ENCODE measurements around the gene GPX3. TPM values are rescaled to one million over a fixed set of nuclear protein-coding genes. Genes with fewer than 3 reads are reported as not detected.

Gene GPX3
- total RNA-seq, 1 donor from 2014 or later, result 10.9 TPM

DNA sequence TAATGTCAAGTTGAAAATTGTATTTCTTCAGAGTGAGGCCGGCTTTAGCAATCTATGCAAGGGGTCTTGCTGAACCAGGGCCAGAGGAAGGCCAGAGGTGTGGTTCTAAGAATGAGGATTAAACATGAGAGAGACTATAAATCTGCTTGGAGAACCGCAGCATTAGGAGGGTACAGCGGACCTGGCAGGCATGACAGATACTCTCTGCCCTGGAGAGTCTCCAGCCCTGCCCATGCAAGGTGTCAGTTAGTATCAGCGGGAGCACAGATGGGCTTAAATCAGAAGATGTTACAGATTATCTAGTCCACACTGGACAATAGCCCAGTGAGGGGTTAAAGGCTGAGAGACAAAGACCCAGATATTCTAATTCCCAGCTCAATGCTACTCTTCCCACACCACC, 11.5 kb upstream of the GPX3 start:
- H3K4me3 ChIP-seq (ENCODE audit: low read depth, low read length), result no peak overlapping the region
- TF ChIP-seq, protein P1, sequence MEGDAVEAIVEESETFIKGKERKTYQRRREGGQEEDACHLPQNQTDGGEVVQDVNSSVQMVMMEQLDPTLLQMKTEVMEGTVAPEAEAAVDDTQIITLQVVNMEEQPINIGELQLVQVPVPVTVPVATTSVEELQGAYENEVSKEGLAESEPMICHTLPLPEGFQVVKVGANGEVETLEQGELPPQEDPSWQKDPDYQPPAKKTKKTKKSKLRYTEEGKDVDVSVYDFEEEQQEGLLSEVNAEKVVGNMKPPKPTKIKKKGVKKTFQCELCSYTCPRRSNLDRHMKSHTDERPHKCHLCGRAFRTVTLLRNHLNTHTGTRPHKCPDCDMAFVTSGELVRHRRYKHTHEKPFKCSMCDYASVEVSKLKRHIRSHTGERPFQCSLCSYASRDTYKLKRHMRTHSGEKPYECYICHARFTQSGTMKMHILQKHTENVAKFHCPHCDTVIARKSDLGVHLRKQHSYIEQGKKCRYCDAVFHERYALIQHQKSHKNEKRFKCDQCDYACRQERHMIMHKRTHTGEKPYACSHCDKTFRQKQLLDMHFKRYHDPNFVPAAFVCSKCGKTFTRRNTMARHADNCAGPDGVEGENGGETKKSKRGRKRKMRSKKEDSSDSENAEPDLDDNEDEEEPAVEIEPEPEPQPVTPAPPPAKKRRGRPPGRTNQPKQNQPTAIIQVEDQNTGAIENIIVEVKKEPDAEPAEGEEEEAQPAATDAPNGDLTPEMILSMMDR (conservative IDR thresholded peaks at IDR 0.05; ENCODE audit: low read depth, low read length), result no peak
- DNase-seq (ENCODE audit: low read depth), result no peak

DNA sequence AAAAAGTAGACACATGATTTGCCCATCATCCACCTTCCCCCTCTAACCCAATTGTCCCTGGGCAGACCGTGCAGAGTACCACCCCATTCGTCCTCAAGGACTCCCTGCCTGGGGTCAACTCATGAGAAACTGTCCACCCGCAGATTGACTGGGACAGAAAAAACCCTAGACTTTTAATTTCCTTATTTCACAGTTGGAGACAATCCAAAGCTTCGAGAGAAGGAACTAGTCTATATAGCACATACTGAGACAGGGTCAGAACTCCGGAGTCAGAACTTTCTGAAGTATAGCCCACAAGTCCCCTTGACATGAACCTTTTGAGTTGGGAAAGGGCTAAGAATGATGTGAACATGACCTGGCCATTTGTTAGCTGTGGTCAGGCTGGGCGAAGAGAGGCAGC, 7.5 kb upstream of the GPX3 start:
- TF ChIP-seq, protein P1 (conservative IDR thresholded peaks at IDR 0.05; ENCODE audit: low read depth, low read length), result no peak
- DNase-seq (ENCODE audit: low read depth), result no peak
- H3K4me3 ChIP-seq (ENCODE audit: low read depth, low read length), result no peak overlapping the region

DNA sequence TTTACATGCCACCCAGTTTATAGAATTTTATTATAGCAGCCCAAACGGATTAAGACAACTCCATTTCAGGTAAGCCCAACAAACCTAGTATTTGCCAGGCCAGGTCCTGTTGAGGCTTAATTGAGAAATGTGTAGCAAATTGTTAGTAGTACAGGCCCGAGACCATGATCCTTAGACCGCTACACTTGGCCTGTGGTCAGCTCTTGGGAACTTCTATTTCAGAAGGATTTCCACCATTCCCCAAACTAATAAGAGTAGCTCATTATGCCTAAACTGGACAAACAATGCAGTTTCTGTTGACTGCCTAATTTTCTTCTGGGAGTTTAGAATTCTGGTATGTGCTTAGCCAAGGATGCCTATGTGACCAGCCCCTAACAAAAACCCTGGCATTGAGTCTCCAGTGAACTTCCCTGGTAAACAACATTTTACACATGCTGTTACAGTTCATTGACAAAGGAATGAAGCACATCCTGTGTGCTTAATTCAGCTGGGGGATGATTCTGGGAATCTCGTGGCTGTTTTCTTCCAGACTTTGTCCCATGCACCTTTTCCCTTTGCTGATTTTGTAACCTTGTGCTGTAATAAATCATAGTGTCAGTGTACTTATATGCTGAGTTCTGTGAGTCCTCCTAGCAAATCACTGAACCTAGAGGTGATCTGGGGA, 5.6 kb upstream of the GPX3 start:
- peak; percentile 97 for DNase-seq (ENCODE audit: low read depth)
- H3K4me3 ChIP-seq (ENCODE audit: low read depth, low read length), result no peak overlapping the region
- TF ChIP-seq, protein P1 (conservative IDR thresholded peaks at IDR 0.05; ENCODE audit: low read depth, low read length), result no peak

DNA sequence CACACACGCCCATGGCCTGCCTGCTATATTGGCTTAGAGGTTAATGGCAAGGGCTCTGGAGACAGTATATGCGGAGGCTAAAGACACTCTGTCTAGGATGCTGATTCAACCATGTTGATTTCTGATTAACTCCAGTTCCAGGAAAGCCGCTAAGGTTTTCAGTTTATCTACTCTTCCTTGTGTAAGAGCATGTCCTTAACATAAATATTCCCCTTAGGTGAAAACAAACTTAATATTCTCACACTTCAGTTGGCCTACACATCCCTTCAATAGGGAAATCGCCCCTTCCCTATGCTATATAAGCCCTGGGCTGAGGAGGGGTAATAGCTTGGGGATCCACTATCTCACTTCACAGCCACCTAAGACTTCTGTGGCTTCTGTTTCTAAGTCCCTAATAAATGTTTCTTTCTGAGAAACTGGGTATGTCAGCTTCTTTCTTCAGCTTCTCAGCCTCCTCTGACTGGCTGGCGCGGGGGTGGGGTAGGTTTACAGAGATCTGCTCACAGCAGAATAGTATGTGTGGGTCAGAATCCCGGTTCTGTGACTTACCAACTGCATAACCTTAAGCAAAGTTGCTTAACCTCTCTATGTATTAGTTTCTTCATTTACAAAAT, 4.3 kb upstream of the GPX3 start:
- DNase-seq (ENCODE audit: low read depth), result no peak
- TF ChIP-seq, protein P1 (conservative IDR thresholded peaks at IDR 0.05; ENCODE audit: low read depth, low read length), result no peak
- no peak overlapping the region for H3K4me3 ChIP-seq (ENCODE audit: low read depth, low read length)

DNA sequence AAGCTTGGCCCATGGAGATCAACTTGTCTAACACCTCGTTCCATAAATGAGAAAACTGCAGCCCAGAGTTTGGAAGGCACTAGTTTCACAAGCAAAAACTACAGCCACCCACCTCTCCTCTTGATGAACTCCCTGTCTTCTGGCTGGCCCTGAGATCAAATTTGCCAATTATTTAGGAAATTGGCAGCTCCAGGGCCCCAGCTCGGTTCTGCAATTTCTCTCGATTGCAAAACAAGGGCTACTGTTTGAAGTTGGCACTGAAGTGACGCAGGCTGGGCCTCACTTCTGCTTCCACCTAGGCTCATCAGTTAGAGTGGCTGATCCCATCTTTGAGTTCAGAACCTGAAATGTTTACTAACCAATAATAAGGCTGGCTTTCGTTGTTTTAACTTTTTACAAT, 3.7 kb upstream of the GPX3 start:
- H3K4me3 ChIP-seq (ENCODE audit: low read depth, low read length), result no peak overlapping the region
- DNase-seq (ENCODE audit: low read depth), result no peak
- TF ChIP-seq, protein P1 (conservative IDR thresholded peaks at IDR 0.05; ENCODE audit: low read depth, low read length), result no peak

DNA sequence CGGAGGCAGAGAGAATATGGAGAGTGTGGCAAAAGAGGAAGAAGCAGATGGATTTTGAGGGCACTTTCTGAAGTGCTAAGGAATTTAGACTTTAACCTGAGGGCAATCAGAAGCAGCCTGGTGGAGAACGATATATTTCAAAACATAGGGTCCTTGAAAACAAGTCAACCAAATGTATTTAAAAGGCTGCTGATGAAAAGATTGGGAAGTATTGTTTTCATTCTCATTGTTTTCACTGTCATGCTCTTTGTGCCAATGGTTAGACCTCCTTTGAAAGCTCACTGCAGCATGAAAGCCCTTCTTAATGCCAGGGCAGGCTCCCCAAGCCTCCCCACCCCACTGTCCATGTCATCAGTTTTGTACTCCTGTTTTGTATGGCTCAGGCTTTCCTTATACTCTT, 2.5 kb upstream of the GPX3 start:
- TF ChIP-seq, protein P1 (conservative IDR thresholded peaks at IDR 0.05; ENCODE audit: low read depth, low read length), result no peak
- DNase-seq (ENCODE audit: low read depth), result no peak
- H3K4me3 ChIP-seq (ENCODE audit: low read depth, low read length), result no peak overlapping the region

DNA sequence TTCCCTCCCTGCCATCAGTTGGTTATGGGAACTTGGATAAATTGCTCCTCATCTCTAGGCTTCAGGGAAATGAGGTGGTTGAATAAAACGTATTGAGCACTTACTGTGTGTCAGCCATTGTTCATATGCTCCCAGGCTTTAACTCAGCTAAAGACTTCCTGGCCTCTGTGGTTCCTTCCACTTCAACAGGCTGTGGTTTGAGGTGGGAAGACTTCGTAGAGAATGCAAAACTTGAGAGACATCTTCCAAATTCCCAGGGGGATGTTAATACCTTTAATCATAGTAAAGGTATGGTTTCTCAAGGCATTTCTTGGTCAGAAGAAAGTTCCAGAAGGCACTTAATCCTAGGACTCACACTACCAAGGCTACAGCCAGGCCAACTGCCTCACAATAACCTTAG, 1.5 kb upstream of the GPX3 start:
- DNase-seq (ENCODE audit: low read depth), result no peak
- no peak overlapping the region for H3K4me3 ChIP-seq (ENCODE audit: low read depth, low read length)
- TF ChIP-seq, protein P1 (conservative IDR thresholded peaks at IDR 0.05; ENCODE audit: low read depth, low read length), result no peak

All from epithelial cell of proximal tubule (primary cell).